Right lobe of liver (tissue), 4 donors: ENCODE measurements around the gene FAM20C.

ENCODE experiments used
- POLR2A ChIP-seq: fragments of 450-650 bp; IDR thresholded peaks from one replicate; pipeline ENCODE4 v1.6.1; 2017; ENCODE audit warnings: antibody characterized with exemption, mild to moderate bottlenecking
- TF ChIP-seq, protein P1 (sequence below), 4 donors: fragments of 200-600 bp in 3 of 4; fragments of 450-650 bp in 1 of 4; IDR thresholded peaks; one replicate each; pipeline versions ENCODE4 v1.5.1 to v1.8.0; 2016 to 2022; ENCODE audit warnings: antibody characterized with exemption in 4 of 4, mild to moderate bottlenecking in 2 of 4
- donor health status: DM: no; HTN: no; CAD: no.
- donor health status: DM: no; HTN: no; CAD: no.
- donor health status: DM: no; HTN: yes; CAD: no.

DNA sequence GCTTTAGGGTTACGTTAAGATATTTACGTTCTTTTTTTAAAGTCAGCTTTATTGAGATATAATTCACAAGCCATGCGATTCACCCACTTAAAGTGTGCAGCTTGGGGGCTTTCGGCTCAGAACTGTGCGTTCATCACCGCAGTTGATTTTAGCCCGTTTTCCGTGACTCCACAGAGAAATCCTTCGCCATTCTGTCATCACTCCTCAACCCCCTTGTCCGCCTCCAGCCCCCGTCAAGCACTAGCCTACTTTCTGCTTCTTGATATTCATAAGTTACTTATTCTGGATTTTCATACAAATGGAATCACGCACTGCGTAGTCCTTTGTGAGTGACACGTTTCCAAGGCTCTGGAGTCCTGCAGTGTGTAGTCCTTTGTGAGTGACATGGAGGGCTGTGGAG is 20.4 kb downstream of the FAM20C start:
- TF ChIP-seq, protein P1, sequence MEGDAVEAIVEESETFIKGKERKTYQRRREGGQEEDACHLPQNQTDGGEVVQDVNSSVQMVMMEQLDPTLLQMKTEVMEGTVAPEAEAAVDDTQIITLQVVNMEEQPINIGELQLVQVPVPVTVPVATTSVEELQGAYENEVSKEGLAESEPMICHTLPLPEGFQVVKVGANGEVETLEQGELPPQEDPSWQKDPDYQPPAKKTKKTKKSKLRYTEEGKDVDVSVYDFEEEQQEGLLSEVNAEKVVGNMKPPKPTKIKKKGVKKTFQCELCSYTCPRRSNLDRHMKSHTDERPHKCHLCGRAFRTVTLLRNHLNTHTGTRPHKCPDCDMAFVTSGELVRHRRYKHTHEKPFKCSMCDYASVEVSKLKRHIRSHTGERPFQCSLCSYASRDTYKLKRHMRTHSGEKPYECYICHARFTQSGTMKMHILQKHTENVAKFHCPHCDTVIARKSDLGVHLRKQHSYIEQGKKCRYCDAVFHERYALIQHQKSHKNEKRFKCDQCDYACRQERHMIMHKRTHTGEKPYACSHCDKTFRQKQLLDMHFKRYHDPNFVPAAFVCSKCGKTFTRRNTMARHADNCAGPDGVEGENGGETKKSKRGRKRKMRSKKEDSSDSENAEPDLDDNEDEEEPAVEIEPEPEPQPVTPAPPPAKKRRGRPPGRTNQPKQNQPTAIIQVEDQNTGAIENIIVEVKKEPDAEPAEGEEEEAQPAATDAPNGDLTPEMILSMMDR (IDR thresholded peaks at IDR 0.05) = no peak
- TF ChIP-seq POLR2A = no peak
